ENCODE results near the gene CACNG6. TPM values are rescaled to one million over a fixed set of nuclear protein-coding genes. Genes with fewer than 3 reads are reported as not detected.
A peak's percentile ranks its signal among the peaks of the same experiment; 100 is the strongest.

The CACNG6 gene
- polyA plus RNA-seq, 6 donors from 2014 or later: not detected

DNA sequence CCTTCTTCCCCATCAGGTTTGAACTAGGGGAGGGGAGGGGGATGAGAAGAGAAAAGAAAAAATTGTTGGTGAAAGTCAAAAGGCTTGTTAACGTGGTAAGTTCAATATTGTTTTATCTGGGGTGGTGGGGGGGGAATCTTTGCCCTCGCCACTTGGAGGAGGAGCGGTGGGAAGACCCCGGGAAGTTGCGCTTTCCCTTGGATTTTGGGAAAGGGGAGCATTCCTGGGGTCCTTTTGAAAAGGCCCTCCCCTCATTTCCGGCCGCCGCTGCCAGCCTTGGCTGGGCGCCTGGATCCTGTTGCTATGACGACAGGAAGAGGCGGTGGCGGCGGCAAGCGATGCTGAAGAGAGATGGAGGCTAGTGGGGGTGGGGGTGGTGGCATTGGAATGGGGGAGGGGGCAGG, 33.3 kb upstream of the CACNG6 start:
- DNase-seq (no peak), ATAC-seq (ENCODE audit: low read depth in 2 of 2) (no peak)
- Mint-ChIP-seq H3K4me1 (peaks cover 0 to 17% (median 16%) of the 10 kb centered on the region in 3 donors), H3K27ac (no peak overlapping the region), H3K27me3 (peaks cover 45 to 72% (median 70%) of the 10 kb centered on the region in 3 donors), H3K4me3 (no peak overlapping the region), H3K36me3 (peaks cover 0 to 26% of the 10 kb centered on the region in 2 donors), H3K9me3 (peaks cover 0 to 18% (median 9%) of the 10 kb centered on the region in 7 donors)

- H3K27me3 Mint-ChIP-seq: peaks cover 47 to 81% (median 79%) of the 10 kb centered on the region in 3 donors
- peak overlapping the region in 1 of 6 donors; percentile 90 for H3K27ac Mint-ChIP-seq
- DNase-seq: no peak
- no peak overlapping the region for H3K4me3 Mint-ChIP-seq
- peaks cover 0 to 18% (median 17%) of the 10 kb centered on the region in 3 donors for H3K4me1 Mint-ChIP-seq
- peaks cover 0 to 36% of the 10 kb centered on the region in 2 donors for H3K36me3 Mint-ChIP-seq
- H3K9me3 Mint-ChIP-seq: peaks cover 0 to 13% (median 9%) of the 10 kb centered on the region in 7 donors
- ATAC-seq (ENCODE audit: low read depth in 2 of 2): no peak
Measured at GRCh38 chr19:53958823-53959757, 32.3 kb upstream of the CACNG6 start.

- Mint-ChIP-seq H3K27ac (no peak overlapping the region), H3K4me3 (no peak overlapping the region), H3K4me1 (peaks cover 0 to 25% (median 23%) of the 10 kb centered on the region in 3 donors), H3K9me3 (peaks cover 0 to 9% (median 4%) of the 10 kb centered on the region in 7 donors), H3K36me3 (peaks cover 0 to 46% of the 10 kb centered on the region in 2 donors), H3K27me3 (peaks cover 53 to 85% (median 84%) of the 10 kb centered on the region in 3 donors)
- no peak for DNase-seq
- no peak for ATAC-seq (ENCODE audit: low read depth in 2 of 2)
Measured at GRCh38 chr19:53960187-53960586, 31.2 kb upstream of the CACNG6 start.

GRCh38 chr19:53960886-53961285, 30.6 kb upstream of the CACNG6 start:
- H3K9me3 Mint-ChIP-seq: peaks cover 0 to 9% (median 4%) of the 10 kb centered on the region in 7 donors
- no peak for DNase-seq
- ATAC-seq (ENCODE audit: low read depth in 2 of 2): no peak
- H3K27me3 Mint-ChIP-seq: peaks cover 56 to 85% (median 84%) of the 10 kb centered on the region in 3 donors
- H3K4me1 Mint-ChIP-seq: peaks cover 0 to 27% (median 23%) of the 10 kb centered on the region in 3 donors
- peaks cover 0 to 53% of the 10 kb centered on the region in 2 donors for H3K36me3 Mint-ChIP-seq
- H3K4me3 Mint-ChIP-seq: peak overlapping the region in 1 of 8 donors; percentile 77
- peak overlapping the region in 3 of 6 donors; percentile 0 to 57 (median 41) for H3K27ac Mint-ChIP-seq

DNA sequence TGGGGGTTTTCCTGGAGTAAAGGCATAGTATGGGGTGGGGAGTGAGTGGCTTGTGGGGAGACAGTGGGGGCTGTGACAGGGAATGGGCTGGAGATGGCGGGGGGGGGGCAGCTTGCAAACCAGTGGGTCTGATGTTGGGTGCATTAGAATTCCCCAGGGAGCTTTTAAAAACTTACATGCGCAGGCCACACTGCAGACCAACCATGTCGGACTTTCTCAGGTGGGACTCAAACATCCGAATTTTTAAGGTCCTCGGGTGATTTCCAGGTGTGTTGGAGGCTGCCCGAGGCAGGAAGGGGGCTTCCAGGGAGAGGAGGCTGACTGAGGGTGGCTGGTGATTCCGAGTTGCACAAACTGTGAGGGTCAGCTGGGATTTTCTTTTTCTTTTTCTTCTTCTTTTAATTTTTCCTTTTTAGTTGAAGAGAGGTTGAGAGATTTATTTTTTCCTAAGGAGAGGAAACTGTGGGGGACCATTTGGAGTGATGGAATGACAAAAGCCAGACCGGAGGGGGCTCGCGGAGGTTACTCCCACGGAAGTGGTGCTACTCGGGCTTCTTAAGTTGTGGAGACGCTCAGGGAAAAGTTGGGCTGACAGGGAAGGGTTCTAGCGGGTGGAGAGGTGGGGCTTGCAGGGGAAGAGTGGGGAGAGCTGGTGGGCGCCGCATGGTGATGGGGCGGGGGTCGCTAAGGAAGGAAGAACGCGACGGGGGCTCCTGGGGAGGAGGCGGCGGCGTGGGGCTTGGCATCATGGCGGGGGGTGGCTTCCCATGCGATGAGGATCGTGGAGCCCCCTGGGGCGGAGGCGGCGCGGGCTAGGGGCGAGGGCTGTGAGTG, 29.7 kb upstream of the CACNG6 start:
- ATAC-seq (ENCODE audit: low read depth in 2 of 2): no peak
- no peak for DNase-seq
- peaks cover 0 to 9% (median 4%) of the 10 kb centered on the region in 7 donors for H3K9me3 Mint-ChIP-seq
- H3K27me3 Mint-ChIP-seq: peaks cover 62 to 92% (median 88%) of the 10 kb centered on the region in 3 donors
- H3K27ac Mint-ChIP-seq: peak overlapping the region in 2 of 6 donors; percentile 59 to 84
- H3K36me3 Mint-ChIP-seq: peaks cover 0 to 53% of the 10 kb centered on the region in 2 donors
- peak overlapping the region in 1 of 8 donors; percentile 19 for H3K4me3 Mint-ChIP-seq
- peaks cover 0 to 27% (median 23%) of the 10 kb centered on the region in 3 donors for H3K4me1 Mint-ChIP-seq

GRCh38 chr19:53962887-53963431, 28.5 kb upstream of the CACNG6 start, which contains the start of gene CACNG8:
TSS of gene CACNG8 (plus strand) at chr19:53962937.
- ATAC-seq (ENCODE audit: low read depth in 2 of 2) (no peak), DNase-seq (no peak)
- H3K9me3 Mint-ChIP-seq: peaks cover 0 to 7% (median 4%) of the 10 kb centered on the region in 7 donors
- H3K36me3 Mint-ChIP-seq: peaks cover 0 to 53% of the 10 kb centered on the region in 2 donors
- peaks cover 63 to 89% (median 86%) of the 10 kb centered on the region in 3 donors for H3K27me3 Mint-ChIP-seq
- peaks cover 0 to 27% (median 23%) of the 10 kb centered on the region in 3 donors for H3K4me1 Mint-ChIP-seq
- peak within 1 kb of the TSS in 3 of 8 donors; percentile 19 to 31 (median 22) for H3K4me3 Mint-ChIP-seq
- peak within 1 kb of the TSS in 2 of 6 donors; percentile 59 to 84 for H3K27ac Mint-ChIP-seq

DNA sequence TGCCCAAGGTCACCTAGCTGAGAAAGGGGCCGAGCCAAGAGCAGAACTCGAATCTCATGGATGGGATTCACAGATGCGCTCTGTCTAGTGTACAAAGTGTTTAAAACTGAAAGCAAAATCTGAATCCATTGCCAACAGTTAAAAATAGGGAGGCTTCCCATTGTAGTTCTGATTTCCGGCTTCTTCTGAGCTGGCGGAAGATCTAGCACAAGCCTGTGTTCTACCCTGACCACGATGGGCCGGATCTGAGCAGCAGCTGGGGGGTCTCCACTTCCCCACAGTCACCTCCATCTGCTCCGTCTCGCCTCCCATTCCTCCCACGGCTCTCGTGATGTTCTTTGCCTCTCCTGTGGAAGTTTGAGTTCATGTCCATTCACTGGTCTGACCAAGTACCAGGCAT, 26.3 kb upstream of the CACNG6 start:
- Mint-ChIP-seq H3K27ac (peak overlapping the region in 1 of 6 donors; percentile 75), H3K4me1 (peaks cover 0 to 25% (median 13%) of the 10 kb centered on the region in 3 donors), H3K9me3 (peaks cover 0 to 4% (median 2%) of the 10 kb centered on the region in 7 donors), H3K36me3 (peaks cover 0 to 38% of the 10 kb centered on the region in 2 donors), H3K4me3 (peak overlapping the region in 2 of 8 donors; percentile 2 to 45), H3K27me3 (peaks cover 51 to 74% (median 71%) of the 10 kb centered on the region in 3 donors)
- ATAC-seq (ENCODE audit: low read depth in 2 of 2) (no peak), DNase-seq (no peak)

DNA sequence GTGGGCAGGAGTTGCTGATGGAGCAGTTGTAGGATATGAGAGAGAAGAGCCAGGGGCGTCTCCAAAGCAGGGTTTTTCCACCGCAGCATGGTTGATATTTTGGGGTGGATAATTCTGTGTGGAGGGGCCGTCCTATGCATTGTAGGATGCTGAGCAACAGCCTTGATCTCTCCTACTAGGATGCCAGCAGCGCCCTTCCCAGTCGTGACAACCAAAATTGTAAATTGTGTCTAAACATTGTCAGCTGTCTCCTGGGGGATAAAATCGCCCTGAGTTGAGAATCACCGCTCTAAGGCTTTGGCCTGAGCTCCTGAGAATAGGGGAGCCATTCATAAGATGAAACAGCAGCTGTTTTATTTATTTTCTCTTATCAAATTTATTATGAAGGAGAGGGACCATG, 24.5 kb upstream of the CACNG6 start:
- Mint-ChIP-seq H3K27me3 (peaks cover 40 to 71% (median 52%) of the 10 kb centered on the region in 3 donors), H3K36me3 (peaks cover 0 to 26% of the 10 kb centered on the region in 2 donors), H3K9me3 (peaks cover 0 to 4% (median 1%) of the 10 kb centered on the region in 7 donors), H3K4me1 (peaks cover 0 to 14% (median 6%) of the 10 kb centered on the region in 3 donors), H3K27ac (no peak overlapping the region), H3K4me3 (no peak overlapping the region)
- DNase-seq: no peak
- ATAC-seq (ENCODE audit: low read depth in 2 of 2): no peak

- no peak for ATAC-seq (ENCODE audit: low read depth in 2 of 2)
- Mint-ChIP-seq H3K9me3 (peaks cover 0 to 2% (median 0%) of the 10 kb centered on the region in 7 donors), H3K36me3 (peaks cover 0 to 14% of the 10 kb centered on the region in 2 donors), H3K4me3 (no peak overlapping the region), H3K27me3 (peaks cover 36 to 79% (median 40%) of the 10 kb centered on the region in 3 donors), H3K4me1 (peaks cover 0 to 11% (median 2%) of the 10 kb centered on the region in 3 donors), H3K27ac (no peak overlapping the region)
- DNase-seq: no peak
Measured at GRCh38 chr19:53969366-53969765, 22.1 kb upstream of the CACNG6 start.

- Mint-ChIP-seq H3K4me1 (peaks cover 0 to 3% (median 0%) of the 10 kb centered on the region in 3 donors), H3K27ac (no peak overlapping the region), H3K9me3 (peaks cover 0 to 2% (median 0%) of the 10 kb centered on the region in 7 donors), H3K36me3 (no peaks in the 10 kb centered on the region), H3K4me3 (no peak overlapping the region), H3K27me3 (peaks cover 24 to 74% (median 28%) of the 10 kb centered on the region in 3 donors)
- no peak for ATAC-seq (ENCODE audit: low read depth in 2 of 2)
- DNase-seq: no peak
Measured at GRCh38 chr19:53971673-53972072, 19.8 kb upstream of the CACNG6 start.

DNA sequence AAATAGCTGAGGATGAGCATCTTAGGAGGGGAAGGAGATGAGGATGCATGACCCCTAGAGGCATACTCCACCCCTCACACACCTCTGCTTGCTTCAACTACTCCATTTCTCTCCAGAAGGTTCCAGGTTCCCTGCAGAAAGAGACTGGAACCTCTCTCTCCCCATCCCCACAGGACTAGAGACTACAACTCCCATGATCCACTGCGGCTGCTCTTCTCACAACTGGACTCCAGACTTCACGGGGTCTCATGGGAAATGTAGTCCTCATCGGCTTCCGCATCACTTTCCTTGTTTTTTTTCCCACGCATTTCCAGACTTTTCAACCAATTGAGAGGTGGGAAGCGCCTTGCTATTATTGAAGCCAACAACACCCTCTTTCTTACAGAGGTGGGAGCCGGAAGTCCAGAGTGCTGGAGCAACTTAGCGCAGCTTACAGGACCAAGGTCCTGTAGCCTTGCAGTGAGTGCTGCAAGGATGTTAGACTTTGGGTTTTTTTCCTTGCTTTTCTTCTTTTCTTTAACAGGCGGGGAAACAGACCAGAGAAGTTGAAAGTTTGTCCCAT, 13.9 kb upstream of the CACNG6 start:
- peaks cover 41 to 86% (median 55%) of the 10 kb centered on the region in 3 donors for H3K27me3 Mint-ChIP-seq
- peaks cover 25 to 30% (median 28%) of the 10 kb centered on the region in 3 donors for H3K4me1 Mint-ChIP-seq
- DNase-seq: peak; percentile 53
- peak overlapping the region in 2 of 6 donors; percentile 11 to 72 for H3K27ac Mint-ChIP-seq
- peaks cover 16 to 25% (median 18%) of the 10 kb centered on the region in 7 donors for H3K9me3 Mint-ChIP-seq
- ATAC-seq (ENCODE audit: low read depth in 2 of 2): peak; percentile 86 to 89
- H3K36me3 Mint-ChIP-seq: peaks cover 0 to 36% of the 10 kb centered on the region in 2 donors
- H3K4me3 Mint-ChIP-seq: peak overlapping the region; percentile 36 to 94 (median 89)
